NCI-H69 (cell line): ENCODE results near the gene HHIPL2.

Experiments
- DNase-seq: peaks from one replicate; lab custom pipeline; 2025; lab: John Stamatoyannopoulos, UW

The HHIPL2 gene

DNA sequence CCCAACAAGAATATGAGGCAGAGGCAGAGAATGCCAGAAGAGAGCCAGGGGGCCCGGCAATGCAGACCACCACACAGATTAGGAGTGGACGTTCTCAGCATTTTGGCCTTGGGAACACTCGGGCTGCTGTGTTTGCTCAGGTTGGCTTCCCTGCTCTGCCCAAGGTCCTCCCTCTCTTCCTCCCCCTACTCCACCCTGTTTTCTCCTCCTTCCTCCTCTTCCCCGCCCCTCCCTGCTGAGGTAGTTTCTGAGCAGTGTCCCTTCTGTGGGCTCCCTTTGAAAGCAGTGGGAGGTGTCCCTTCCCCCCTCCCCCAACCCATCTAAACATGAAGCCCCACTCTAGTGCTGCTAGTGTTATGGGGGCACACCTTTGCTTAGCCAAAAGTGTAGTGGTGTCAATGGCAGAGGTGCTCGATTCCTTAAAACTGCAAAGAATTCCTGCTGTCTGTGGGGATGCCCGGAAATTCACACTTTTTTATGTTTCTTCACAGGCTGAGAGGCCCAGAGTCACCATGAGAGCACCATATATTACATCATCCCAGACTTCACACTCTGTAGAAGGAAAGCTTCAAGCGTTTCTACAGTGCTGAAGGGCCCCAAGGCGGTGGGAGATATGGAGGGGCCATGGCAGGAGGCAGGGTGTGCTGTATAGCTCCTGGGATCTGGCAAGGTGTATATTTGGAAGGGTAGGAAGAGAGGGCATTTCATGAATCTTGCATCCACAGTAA, at the start of gene HHIPL2:
Gene HHIPL2, minus strand, starts transcription at position 161 of the 728 bp plus-strand sequence. Its CDS starts 60 bp downstream, at position 101.
- DNase-seq: peak; percentile 64

DNA sequence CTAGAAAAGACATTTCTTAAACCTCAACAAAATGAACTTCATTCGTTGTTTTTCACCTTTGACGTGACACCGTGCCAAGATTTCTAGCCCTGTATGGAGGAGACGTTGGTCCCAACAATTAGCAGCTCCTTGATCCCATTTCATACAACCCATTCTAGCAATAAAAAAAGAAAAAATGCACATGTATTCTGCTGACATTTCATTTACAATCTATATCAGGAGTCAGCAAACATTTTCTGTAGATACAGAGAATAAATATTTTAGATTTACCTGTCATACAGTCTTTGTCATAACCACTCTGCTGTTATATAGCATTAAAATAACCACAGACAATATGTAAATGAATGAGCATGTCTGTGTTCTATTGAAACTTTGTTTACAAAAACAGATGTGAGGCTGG, 48.8 kb upstream of the HHIPL2 start:
- no peak for DNase-seq

- DNase-seq: no peak
Measured at GRCh38 chr1:222594789-222595188, 46.9 kb upstream of the HHIPL2 start.

DNA sequence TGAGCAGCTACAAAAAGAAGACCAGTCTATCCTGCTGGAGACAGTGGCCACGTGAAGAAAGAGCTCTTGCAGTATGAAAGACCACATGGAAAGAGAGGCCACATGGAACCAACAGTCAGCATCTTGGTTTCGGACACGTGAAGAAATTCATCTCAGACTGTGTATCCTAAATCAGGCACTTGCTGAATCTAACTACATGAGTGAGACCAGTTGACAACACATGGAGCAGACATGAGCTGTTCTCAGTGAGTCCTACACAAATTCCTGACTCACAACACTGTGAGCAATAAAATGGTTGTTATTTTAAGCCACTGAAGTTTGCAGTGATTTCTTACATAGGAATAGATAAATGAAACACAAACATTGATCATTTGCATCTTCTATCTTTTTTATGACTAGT, 44.3 kb upstream of the HHIPL2 start:
- no peak for DNase-seq

DNA sequence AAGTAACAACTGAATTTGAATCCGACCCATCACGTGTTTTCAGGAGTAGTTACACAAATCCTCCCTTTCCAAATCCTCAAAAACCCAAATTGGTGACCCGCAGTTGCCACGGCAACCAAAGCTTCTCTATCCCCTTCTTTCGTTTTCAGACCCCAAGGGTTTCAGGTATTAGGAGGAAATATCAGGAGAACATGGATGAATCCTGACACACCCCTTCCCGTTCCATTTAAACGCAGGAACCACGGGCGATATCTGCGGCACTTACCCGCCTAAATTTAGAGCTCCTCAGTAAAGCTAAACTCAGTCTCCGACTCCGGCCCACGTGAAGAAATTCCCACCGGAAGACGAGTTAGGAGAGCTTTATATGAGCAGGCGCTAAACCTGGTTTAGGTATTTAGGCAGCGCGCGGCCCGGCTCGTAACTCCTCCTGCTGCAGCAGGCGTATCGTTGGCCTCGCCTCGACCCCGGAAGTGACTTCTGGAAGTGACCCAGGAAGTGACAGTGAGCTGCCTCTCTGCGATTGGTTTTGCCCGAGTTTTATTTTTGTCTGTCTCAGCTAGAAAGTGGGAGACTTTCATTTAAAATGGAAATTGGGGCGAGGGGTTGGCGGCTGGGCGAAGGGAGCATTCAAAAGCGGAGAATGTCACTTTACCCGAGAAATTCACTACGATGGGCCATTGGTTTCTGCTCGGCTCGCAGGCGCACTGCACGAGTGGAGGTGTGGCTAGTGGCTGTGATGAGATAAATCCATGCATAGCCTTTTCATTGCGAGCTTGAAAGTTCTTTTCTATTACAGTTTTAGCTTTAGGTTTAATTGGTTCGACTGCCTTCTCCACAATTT, 41.8 kb upstream of the HHIPL2 start, which contains the start of gene TAF1A:
Gene TAF1A, minus strand, starts transcription at position 472 of the 841 bp plus-strand sequence.
- DNase-seq: peak; percentile 96

GRCh38 chr1:222588135-222588534, 40.2 kb upstream of the HHIPL2 start:
- no peak for DNase-seq

DNA sequence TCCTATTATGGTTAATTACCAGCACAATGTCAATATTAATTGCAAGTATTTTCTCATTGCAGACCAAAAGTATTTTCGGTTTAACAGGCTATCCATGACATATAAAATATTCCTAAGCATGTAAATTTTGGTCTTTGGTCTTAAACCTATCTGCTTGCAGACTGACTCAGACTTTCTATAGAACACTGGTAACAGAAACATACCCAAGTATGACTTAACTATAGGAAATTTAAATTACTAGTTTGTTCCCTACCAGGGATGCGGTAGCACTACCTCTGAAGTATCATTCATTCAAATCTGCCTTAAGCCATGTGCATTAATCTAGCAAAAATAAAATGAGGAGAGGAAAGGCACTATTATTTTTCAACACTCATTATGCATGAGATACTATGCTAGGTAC, 38.9 kb upstream of the HHIPL2 start:
- no peak for DNase-seq

DNA sequence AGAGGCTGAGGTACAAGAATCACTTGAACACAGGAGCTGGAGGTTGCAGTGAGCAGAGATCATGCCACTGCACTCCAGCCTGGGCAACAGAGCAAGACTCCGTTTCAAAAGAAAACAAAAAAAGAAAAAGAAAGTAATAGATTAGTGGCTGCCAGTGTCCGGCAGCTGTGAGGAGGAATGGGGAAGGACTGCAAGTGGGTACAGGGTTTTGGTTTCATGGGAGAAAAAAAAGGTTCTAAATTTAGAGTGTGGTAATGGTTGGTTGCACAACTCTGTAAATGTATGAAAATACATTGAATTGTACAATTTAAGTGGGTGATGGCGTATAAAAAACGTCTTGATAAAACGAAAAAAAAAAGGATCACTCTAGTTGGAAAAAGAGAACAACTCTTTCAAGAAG, 35.2 kb upstream of the HHIPL2 start:
- DNase-seq: no peak

- DNase-seq: no peak
Measured at GRCh38 chr1:222582099-222582774, 34.3 kb upstream of the HHIPL2 start.

DNA sequence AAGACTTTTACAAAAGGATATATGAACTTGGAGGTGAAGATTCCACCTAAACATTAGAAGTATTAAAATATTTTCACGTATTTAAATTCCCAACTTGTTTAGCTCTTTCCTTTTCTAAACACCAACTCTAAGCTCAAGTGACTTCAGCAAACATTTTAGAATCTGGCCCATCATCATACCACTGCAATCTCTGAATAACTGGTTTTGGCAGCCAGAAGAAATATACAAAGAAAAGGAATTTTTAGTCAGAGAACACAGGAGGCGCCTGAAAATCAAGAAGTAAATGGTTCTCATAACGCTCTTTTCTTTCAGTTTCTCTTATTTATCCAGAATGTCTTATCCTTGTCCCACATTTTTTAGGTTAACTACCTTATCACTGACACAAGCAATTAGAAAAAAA, 31.4 kb upstream of the HHIPL2 start:
- no peak for DNase-seq

DNA sequence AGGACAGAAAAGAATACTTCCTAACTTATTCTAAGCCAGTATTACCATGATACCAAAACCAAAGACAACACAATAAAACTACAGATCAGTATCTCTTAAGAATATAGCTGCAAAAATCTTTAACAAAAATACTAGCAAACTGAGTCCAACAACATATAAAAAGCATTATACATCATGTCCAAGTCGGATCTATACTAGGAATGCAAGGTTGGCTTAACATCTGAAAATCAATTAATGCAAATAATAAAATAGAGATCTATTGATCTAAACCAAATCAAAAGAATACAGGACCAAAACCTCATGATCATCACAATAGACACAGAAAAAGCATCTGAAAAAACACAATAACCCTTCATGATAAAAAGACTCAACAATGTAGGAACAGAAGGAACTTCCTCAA, 22.9 kb upstream of the HHIPL2 start:
- no peak for DNase-seq

- no peak for DNase-seq
Measured at GRCh38 chr1:222561656-222562055, 13.8 kb upstream of the HHIPL2 start.

- no peak for DNase-seq
Measured at GRCh38 chr1:222557574-222557973, 9.7 kb upstream of the HHIPL2 start.

DNA sequence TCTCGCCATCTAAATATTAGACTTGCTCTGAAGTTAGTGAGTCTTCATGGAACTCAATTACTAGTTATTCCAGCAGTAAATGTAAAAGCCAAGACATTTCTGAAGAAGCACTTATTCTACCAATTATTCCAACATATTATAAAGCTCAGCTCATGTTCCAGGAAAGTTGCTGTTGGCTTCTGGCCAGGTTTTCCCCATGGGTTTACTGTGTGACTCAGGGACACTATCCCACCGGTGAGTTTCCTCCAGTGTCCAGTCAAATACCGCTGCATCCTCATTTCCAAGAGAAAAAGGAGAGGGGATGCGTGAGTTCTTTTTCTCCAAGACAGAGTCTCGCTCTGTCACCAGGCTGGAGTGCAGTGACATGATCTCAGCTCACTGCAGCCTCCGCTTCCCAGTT, 9.2 kb upstream of the HHIPL2 start:
- no peak for DNase-seq

DNA sequence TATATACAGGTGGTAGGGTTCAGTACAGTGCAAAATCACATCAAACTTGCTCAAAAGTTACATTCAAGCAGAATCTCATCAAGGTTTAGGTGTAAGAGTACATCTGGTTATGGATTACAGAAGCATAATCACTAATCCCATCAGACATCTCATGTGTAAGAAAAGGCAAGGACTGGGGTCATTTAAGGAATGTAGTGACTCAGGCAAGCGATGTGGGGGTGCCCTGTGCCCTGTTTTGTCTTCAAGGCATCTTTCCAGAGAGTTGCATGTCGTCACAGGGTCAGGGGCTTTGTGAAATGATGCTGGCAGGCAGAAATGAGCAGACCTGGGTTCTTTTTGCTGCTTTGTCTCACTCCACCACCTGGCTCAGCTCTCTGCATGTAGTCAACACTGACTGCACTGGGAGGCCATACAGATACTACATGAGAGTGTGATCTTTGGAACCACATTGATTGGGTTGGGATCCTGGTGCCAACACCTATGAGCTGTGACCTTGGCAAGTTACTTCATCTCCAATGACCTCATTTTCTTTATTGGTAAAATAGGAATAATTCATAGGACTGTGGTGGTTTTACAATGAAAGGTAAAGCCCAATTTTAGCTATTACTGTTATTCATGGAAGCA, 8.2 kb upstream of the HHIPL2 start:
- DNase-seq: no peak

GRCh38 chr1:222554177-222554576, 6.3 kb upstream of the HHIPL2 start:
- no peak for DNase-seq

DNA sequence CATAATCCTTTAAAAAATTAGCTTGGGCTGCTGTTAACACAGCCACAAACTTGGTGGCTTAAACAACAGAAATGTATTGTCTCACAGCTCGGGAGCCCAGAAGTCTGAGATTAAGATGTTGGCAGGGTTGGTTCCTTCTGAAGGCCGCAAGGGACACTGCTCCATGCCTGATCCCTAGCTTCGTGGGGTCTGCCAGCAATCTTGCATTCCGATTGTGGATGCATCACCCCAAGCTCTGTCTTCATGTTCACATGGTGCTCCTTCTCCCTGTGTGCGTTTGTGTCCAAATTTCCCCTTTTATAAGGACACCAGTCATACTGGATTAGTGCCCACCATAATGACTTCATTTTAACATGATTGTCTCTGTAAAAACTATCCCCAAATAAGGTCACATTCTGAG, 5.0 kb upstream of the HHIPL2 start:
- DNase-seq: no peak

DNA sequence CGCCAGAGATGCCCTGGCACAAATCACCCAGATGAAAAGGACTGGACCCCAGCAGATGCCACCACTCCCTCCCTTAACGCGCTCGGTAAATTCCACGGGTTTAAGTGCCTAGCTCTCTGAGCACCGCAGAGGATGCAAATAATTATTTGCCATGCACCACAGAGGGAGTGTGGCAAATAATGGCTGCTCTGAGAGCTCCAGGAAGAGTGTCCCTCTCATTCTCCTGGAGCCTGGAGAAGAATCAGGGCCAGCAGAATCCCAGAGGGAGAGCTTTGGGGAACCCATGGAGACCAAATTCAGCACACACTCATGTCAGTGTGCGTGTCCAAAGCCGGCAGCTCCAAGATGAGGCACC, 667 bp downstream of the HHIPL2 start:
- DNase-seq: no peak

- peak; percentile 98 for DNase-seq
Measured at GRCh38 chr1:222546548-222547259, 1.2 kb downstream of the HHIPL2 start.

- peak; percentile 71 for DNase-seq
Measured at GRCh38 chr1:222546091-222546490, 1.8 kb downstream of the HHIPL2 start.

- DNase-seq: no peak
Measured at GRCh38 chr1:222543817-222544216, 4.1 kb downstream of the HHIPL2 start.

DNA sequence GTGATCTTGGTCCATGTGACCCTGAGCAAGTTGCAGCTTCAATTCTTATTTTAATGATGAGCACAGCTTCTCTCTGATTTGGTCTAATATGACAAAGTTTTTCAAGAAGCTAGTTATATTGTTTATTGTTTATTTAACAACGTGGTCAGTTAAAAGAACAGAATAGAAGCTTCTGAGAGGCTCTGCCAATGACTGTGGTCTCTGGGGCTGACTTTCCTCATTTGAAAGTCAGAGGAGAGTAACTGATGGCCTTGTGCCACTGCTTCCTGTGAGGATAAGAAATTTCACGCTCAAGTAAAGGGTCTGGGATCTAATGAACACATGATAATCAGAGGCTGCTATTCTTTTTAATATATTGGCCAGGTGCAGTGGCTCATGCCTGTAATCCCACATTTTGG, 7.3 kb downstream of the HHIPL2 start:
- DNase-seq: no peak
